ENCODE results near the gene MUCL1.

DNA sequence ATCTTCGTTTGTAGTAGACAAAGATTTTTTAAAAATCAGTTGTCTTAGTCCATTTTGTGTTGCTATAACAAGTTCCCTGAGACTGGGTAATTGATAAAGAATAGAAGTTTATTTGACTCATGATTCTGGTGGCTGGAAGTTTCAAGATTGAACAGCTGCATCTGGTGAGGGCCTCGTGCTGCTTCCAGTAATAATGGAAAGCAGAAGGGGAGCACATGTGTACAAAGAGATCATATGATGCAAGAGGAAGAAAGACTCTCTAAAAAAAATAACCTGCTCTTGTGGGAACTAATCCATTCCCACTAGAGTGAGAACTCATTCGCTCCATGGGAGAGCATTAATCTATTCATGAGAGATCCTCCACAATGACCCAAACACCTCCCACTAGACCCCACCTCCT lies 24.8 kb downstream of the MUCL1 start:
- TF ChIP-seq, protein P1, sequence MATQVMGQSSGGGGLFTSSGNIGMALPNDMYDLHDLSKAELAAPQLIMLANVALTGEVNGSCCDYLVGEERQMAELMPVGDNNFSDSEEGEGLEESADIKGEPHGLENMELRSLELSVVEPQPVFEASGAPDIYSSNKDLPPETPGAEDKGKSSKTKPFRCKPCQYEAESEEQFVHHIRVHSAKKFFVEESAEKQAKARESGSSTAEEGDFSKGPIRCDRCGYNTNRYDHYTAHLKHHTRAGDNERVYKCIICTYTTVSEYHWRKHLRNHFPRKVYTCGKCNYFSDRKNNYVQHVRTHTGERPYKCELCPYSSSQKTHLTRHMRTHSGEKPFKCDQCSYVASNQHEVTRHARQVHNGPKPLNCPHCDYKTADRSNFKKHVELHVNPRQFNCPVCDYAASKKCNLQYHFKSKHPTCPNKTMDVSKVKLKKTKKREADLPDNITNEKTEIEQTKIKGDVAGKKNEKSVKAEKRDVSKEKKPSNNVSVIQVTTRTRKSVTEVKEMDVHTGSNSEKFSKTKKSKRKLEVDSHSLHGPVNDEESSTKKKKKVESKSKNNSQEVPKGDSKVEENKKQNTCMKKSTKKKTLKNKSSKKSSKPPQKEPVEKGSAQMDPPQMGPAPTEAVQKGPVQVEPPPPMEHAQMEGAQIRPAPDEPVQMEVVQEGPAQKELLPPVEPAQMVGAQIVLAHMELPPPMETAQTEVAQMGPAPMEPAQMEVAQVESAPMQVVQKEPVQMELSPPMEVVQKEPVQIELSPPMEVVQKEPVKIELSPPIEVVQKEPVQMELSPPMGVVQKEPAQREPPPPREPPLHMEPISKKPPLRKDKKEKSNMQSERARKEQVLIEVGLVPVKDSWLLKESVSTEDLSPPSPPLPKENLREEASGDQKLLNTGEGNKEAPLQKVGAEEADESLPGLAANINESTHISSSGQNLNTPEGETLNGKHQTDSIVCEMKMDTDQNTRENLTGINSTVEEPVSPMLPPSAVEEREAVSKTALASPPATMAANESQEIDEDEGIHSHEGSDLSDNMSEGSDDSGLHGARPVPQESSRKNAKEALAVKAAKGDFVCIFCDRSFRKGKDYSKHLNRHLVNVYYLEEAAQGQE (IDR thresholded peaks at IDR 0.05; ENCODE audit: insufficient read depth in 1 of 2, low read depth in 2 of 2, low read length in 1 of 2): no peak
- TF ChIP-seq POLR2AphosphoS5 (IDR thresholded peaks at IDR 0.05; ENCODE audit: low read depth, low read length): no peak
- TF ChIP-seq, protein P2, sequence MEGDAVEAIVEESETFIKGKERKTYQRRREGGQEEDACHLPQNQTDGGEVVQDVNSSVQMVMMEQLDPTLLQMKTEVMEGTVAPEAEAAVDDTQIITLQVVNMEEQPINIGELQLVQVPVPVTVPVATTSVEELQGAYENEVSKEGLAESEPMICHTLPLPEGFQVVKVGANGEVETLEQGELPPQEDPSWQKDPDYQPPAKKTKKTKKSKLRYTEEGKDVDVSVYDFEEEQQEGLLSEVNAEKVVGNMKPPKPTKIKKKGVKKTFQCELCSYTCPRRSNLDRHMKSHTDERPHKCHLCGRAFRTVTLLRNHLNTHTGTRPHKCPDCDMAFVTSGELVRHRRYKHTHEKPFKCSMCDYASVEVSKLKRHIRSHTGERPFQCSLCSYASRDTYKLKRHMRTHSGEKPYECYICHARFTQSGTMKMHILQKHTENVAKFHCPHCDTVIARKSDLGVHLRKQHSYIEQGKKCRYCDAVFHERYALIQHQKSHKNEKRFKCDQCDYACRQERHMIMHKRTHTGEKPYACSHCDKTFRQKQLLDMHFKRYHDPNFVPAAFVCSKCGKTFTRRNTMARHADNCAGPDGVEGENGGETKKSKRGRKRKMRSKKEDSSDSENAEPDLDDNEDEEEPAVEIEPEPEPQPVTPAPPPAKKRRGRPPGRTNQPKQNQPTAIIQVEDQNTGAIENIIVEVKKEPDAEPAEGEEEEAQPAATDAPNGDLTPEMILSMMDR (IDR thresholded peaks at IDR 0.05): no peak
- TF ChIP-seq SIN3A (IDR thresholded peaks at IDR 0.05; ENCODE audit: borderline replicate concordance, insufficient read depth, low read depth, low read length): no peak
- no peak for TF ChIP-seq TCF7L2 (IDR thresholded peaks at IDR 0.05; ENCODE audit: low read depth, low read length)

Measured in Panc1 (cell line).